Measurements from ENCODE around the gene DYNLRB1. TPM values are rescaled to one million over a fixed set of nuclear protein-coding genes. Genes with fewer than 3 reads are reported as not detected.

The DYNLRB1 gene
- total RNA-seq, 4 donors from 2014 or later = 119 to 231 (median 210) TPM

- no peaks in the 10 kb centered on the region for H3K36me3 ChIP-seq
- 80 to 99% methylated on average over 2 to 6 of the region's 7 CpGs for WGBS, 2 donors
- peaks cover 5 to 13% of the 10 kb centered on the region in 2 donors for H3K4me1 ChIP-seq
- no peaks in the 10 kb centered on the region for H3K9me3 ChIP-seq
- H3K4me3 ChIP-seq (replicated peaks in 1 of 3) = no peak overlapping the region
- TF ChIP-seq CTCF (IDR thresholded peaks at IDR 0.05) (no peak), POLR2A (IDR thresholded peaks at IDR 0.05) (no peak)
- no peak for DNase-seq
- no peaks in the 10 kb centered on the region for H3K27me3 ChIP-seq
- intact Hi-C loops (cut with DNase I) = loop anchor here (5.0 to 10.0 kb wide), 2 partner anchors 147 to 204 kb away; no protein-coding TSS in a partner anchor
- H3K27ac ChIP-seq = no peak overlapping the region
These were observed 44.4 kb downstream of the DYNLRB1 start for GRCh38 chr20:34560614-34561013.

- DNase-seq = no peak
- H3K27ac ChIP-seq = no peak overlapping the region
- no peaks in the 10 kb centered on the region for H3K27me3 ChIP-seq
- H3K4me3 ChIP-seq (replicated peaks in 1 of 3) = no peak overlapping the region
- 86 to 94% methylated on average over 10 of the region's 10 CpGs for WGBS, 2 donors
- no peak for TF ChIP-seq POLR2A (IDR thresholded peaks at IDR 0.05)
- no peak for TF ChIP-seq CTCF (IDR thresholded peaks at IDR 0.05)
- intact Hi-C loops (cut with DNase I) = loop anchor here (5.0 to 10.0 kb wide), 2 partner anchors 146 to 203 kb away; no protein-coding TSS in a partner anchor
- H3K4me1 ChIP-seq = peaks cover 5 to 13% of the 10 kb centered on the region in 2 donors
- no peaks in the 10 kb centered on the region for H3K36me3 ChIP-seq
- H3K9me3 ChIP-seq = no peaks in the 10 kb centered on the region
These were observed 45.4 kb downstream of the DYNLRB1 start for GRCh38 chr20:34561661-34562060.

GRCh38 chr20:34562641-34563040, 46.4 kb downstream of the DYNLRB1 start:
- TF ChIP-seq CTCF (IDR thresholded peaks at IDR 0.05) = peak; percentile 16 to 46 (median 34)
- TF ChIP-seq POLR2A (IDR thresholded peaks at IDR 0.05) = no peak
- H3K27ac ChIP-seq = no peak overlapping the region
- no peak overlapping the region for H3K4me3 ChIP-seq (replicated peaks in 1 of 3)
- intact Hi-C loops (cut with DNase I) = loop anchor here (5.0 to 10.0 kb wide), 2 partner anchors 145 to 202 kb away; no protein-coding TSS in a partner anchor
- 33 to 59% methylated on average over 2 to 5 of the region's 5 CpGs for WGBS, 2 donors
- H3K9me3 ChIP-seq = no peaks in the 10 kb centered on the region
- no peaks in the 10 kb centered on the region for H3K27me3 ChIP-seq
- peaks cover 4 to 13% of the 10 kb centered on the region in 2 donors for H3K4me1 ChIP-seq
- no peaks in the 10 kb centered on the region for H3K36me3 ChIP-seq
- DNase-seq = peak; percentile 22 to 34

- no peaks in the 10 kb centered on the region for H3K27me3 ChIP-seq
- no peaks in the 10 kb centered on the region for H3K9me3 ChIP-seq
- H3K4me3 ChIP-seq (replicated peaks in 1 of 3) = no peak overlapping the region
- no peak overlapping the region for H3K27ac ChIP-seq
- no peak for DNase-seq
- H3K4me1 ChIP-seq = peaks cover 0 to 3% of the 10 kb centered on the region in 2 donors
- intact Hi-C loops (cut with DNase I) = loop anchor here (5.0 to 10.0 kb wide), 2 partner anchors 142 to 200 kb away; no protein-coding TSS in a partner anchor
- H3K36me3 ChIP-seq = no peaks in the 10 kb centered on the region
- WGBS, 2 donors = 78 to 87% methylated on average over 5 to 7 of the region's 7 CpGs
- TF ChIP-seq POLR2A (IDR thresholded peaks at IDR 0.05) = no peak
- TF ChIP-seq CTCF (IDR thresholded peaks at IDR 0.05) = no peak
These were observed 48.6 kb downstream of the DYNLRB1 start for GRCh38 chr20:34564833-34565232.

GRCh38 chr20:34566978-34567891, 51.0 kb downstream of the DYNLRB1 start:
- DNase-seq = peak; percentile 64 to 78
- H3K4me1 ChIP-seq = peaks cover 0 to 3% of the 10 kb centered on the region in 2 donors
- H3K9me3 ChIP-seq = no peaks in the 10 kb centered on the region
- no peaks in the 10 kb centered on the region for H3K27me3 ChIP-seq
- TF ChIP-seq POLR2A (IDR thresholded peaks at IDR 0.05) (no peak), CTCF (IDR thresholded peaks at IDR 0.05) (no peak)
- intact Hi-C loops (cut with DNase I) = loop anchor here (10.0 kb wide), 1 partner anchor 198 kb away; no protein-coding TSS in a partner anchor
- H3K36me3 ChIP-seq = no peaks in the 10 kb centered on the region
- no peak overlapping the region for H3K27ac ChIP-seq
- H3K4me3 ChIP-seq (replicated peaks in 1 of 3) = no peak overlapping the region
- 77 to 83% methylated on average over 9 of the region's 9 CpGs for WGBS, 2 donors

Data from thyroid gland (tissue), 4 donors.